Endodermal cell (in vitro differentiated cells): ENCODE measurements around the gene DCTD. TPM values are rescaled to one million over a fixed set of nuclear protein-coding genes. Genes with fewer than 3 reads are reported as not detected.

Experiments used
- DNase-seq: peaks from one replicate; pipeline ENCODE4 v3.0.0-alpha.2; 2017
- H3K27ac ChIP-seq: 2 replicates; pipeline ENCODE4 v1.5.1; 2013; ENCODE audit warnings: mild to moderate bottlenecking, low read depth, low read length, moderate library complexity
- H3K27me3 ChIP-seq: 2 replicates; pipeline ENCODE4 v1.6.1; 2013; ENCODE audit warnings: mild to moderate bottlenecking, low read length, moderate library complexity; ENCODE audit not compliant: insufficient read depth, control insufficient read depth, poor library complexity, severe bottlenecking
- H3K36me3 ChIP-seq: 2 replicates; pipeline ENCODE4 v1.7.0; 2013; ENCODE audit warnings: mild to moderate bottlenecking, low read length, moderate library complexity; ENCODE audit not compliant: control insufficient read depth, insufficient read depth
- H3K4me1 ChIP-seq: one replicate; pipeline ENCODE4 v1.7.0; 2013; ENCODE audit warnings: low read length; ENCODE audit not compliant: control insufficient read depth, insufficient read depth
- H3K4me3 ChIP-seq: 2 replicates; pipeline ENCODE4 v1.5.1; 2013; ENCODE audit warnings: mild to moderate bottlenecking, low read length, moderate library complexity
- H3K9ac ChIP-seq: 2 replicates; pipeline ENCODE4 v1.6.1; 2013; ENCODE audit warnings: mild to moderate bottlenecking, low read length, moderate library complexity; ENCODE audit not compliant: poor library complexity, severe bottlenecking; ENCODE audit errors: extremely low read depth
- H3K9me3 ChIP-seq: 2 replicates; pipeline ENCODE4 v1.6.1; 2013; ENCODE audit warnings: mild to moderate bottlenecking, low read length, moderate library complexity; ENCODE audit not compliant: control insufficient read depth
- H3K27ac Mint-ChIP-seq: 2 replicates; pipeline ENCODE4 v1.8.0; 2020; ENCODE audit warnings: mixed read lengths
- H3K27me3 Mint-ChIP-seq: 2 replicates; pipeline ENCODE4 v1.8.0; 2021; ENCODE audit warnings: mild to moderate bottlenecking, mixed read lengths; ENCODE audit not compliant: insufficient read depth
- H3K36me3 Mint-ChIP-seq: 2 replicates; pipeline ENCODE4 v1.8.0; 2020; ENCODE audit warnings: low read depth, mixed read lengths
- H3K4me1 Mint-ChIP-seq: 2 replicates; pipeline ENCODE4 v1.8.0; 2020; ENCODE audit warnings: mixed read lengths
- H3K4me3 Mint-ChIP-seq: 2 replicates; pipeline ENCODE4 v1.8.0; 2020; ENCODE audit warnings: mild to moderate bottlenecking, moderate library complexity, mixed read lengths
- H3K9me3 Mint-ChIP-seq: 2 replicates; pipeline ENCODE4 v1.8.0; 2020; ENCODE audit warnings: mild to moderate bottlenecking, mixed read lengths
- WGBS, 2 experiments: methylation state at CpG; one replicate each; pipeline versions ENCODE4 v1.1.5 to v1.1.7; 2013; ENCODE audit warnings: missing lambda C conversion rate in 2 of 2, mixed read lengths in 1 of 2; ENCODE audit not compliant: insufficient coverage in 1 of 2, insufficient read length in 1 of 2; 5-methylcytosine and 5-hydroxymethylcytosine counted together
- total RNA-seq, 2 donors: library from RNA; stranded (reverse); fragmentation: NEBNext Ultra II Directional in 1 of 2; extraction: Animal tissue kit (Norgen Biotek cat#: 25700) in 1 of 2; gene quantifications; 2 replicates in 1 of 2; 3 replicates in 1 of 2; pipeline ENCODE4 v1.2.1, GENCODE V29; 2021
- TF ChIP-seq, protein P1 (sequence below): fragments of 200-600 bp; sonication (generic); conservative IDR thresholded peaks from 2 replicates; pipeline ENCODE4 v1.5.0; 2021; ENCODE audit warnings: antibody characterized with exemption, mild to moderate bottlenecking

The DCTD gene
- total RNA-seq, 2 donors from 2014 or later: 104 to 111 TPM

DNA sequence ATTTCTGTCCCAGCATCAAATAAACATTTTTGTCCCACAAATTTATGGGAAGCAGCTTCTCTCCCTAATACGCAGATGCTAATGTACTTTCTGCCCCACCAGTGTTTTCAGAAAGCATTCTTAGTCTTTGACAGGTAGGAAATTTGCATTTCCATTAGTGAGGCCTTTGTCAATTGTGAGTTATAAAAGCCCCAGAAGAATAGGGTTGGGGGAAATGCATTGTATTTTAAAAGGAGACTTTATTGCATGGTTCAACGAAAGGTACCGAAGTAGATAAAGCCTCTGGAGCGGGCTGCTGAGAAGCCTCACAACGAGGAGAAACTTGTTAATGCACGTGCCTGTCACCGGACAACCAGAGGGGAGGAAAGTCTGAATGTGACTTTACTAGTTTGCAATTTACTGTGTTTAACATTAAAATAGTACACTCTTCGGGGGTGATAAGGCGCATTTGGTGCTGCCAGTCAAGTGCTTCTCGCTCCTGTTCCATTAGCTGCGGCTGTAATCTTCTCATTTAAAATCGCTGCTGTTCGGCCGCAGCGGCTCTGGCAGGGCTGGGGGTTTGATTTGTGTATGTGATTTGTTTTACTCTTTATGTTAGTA lies 63.4 kb downstream of the DCTD start:
- Histone ChIP-seq H3K27me3 (no peaks in the 10 kb centered on the region), H3K27ac (no peak overlapping the region), H3K4me1 (no peaks in the 10 kb centered on the region), H3K9me3 (peaks cover 14% of the 10 kb centered on the region), H3K36me3 (no peaks in the 10 kb centered on the region), H3K4me3 (no peak overlapping the region), H3K9ac (no peak overlapping the region)
- no peak for DNase-seq
- Mint-ChIP-seq H3K4me1 (no peaks in the 10 kb centered on the region), H3K9me3 (peaks cover 29% of the 10 kb centered on the region), H3K4me3 (no peak overlapping the region), H3K27me3 (peaks cover 2% of the 10 kb centered on the region), H3K36me3 (no peaks in the 10 kb centered on the region), H3K27ac (no peak overlapping the region)
- TF ChIP-seq, protein P1, sequence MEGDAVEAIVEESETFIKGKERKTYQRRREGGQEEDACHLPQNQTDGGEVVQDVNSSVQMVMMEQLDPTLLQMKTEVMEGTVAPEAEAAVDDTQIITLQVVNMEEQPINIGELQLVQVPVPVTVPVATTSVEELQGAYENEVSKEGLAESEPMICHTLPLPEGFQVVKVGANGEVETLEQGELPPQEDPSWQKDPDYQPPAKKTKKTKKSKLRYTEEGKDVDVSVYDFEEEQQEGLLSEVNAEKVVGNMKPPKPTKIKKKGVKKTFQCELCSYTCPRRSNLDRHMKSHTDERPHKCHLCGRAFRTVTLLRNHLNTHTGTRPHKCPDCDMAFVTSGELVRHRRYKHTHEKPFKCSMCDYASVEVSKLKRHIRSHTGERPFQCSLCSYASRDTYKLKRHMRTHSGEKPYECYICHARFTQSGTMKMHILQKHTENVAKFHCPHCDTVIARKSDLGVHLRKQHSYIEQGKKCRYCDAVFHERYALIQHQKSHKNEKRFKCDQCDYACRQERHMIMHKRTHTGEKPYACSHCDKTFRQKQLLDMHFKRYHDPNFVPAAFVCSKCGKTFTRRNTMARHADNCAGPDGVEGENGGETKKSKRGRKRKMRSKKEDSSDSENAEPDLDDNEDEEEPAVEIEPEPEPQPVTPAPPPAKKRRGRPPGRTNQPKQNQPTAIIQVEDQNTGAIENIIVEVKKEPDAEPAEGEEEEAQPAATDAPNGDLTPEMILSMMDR: no peak
- 93 to 94% methylated on average over 14 to 15 of the region's 15 CpGs for WGBS, 2 experiments

DNA sequence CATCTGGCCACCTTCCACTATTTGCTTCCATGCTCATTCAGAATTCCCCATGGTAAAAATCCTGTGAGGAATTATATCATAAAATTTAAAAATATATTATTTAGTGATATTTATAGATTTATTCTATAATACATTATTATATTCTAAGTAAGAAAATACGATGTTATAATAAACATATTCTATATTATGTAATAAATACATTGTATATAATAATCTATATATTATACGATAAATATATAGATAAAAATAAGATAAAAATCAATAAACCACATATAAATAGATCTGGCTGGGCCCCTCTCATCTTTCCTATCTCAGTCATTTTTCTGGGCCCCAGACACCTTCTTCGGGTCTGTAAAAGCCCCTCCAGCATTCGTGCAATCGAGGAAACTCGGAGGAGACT lies 68.5 kb downstream of the DCTD start:
- WGBS, 2 experiments: 93 to 100% methylated on average over 1 to 4 of the region's 6 CpGs
- Mint-ChIP-seq H3K27ac (no peak overlapping the region), H3K36me3 (no peaks in the 10 kb centered on the region), H3K27me3 (peaks cover 2% of the 10 kb centered on the region), H3K4me3 (no peak overlapping the region), H3K9me3 (peaks cover 12% of the 10 kb centered on the region), H3K4me1 (peaks cover 9% of the 10 kb centered on the region)
- Histone ChIP-seq H3K4me1 (peaks cover 8% of the 10 kb centered on the region), H3K9ac (no peak overlapping the region), H3K27me3 (no peaks in the 10 kb centered on the region), H3K4me3 (no peak overlapping the region), H3K27ac (no peak overlapping the region), H3K36me3 (no peaks in the 10 kb centered on the region), H3K9me3 (peaks cover 10% of the 10 kb centered on the region)
- TF ChIP-seq, protein P1: no peak
- no peak for DNase-seq

DNA sequence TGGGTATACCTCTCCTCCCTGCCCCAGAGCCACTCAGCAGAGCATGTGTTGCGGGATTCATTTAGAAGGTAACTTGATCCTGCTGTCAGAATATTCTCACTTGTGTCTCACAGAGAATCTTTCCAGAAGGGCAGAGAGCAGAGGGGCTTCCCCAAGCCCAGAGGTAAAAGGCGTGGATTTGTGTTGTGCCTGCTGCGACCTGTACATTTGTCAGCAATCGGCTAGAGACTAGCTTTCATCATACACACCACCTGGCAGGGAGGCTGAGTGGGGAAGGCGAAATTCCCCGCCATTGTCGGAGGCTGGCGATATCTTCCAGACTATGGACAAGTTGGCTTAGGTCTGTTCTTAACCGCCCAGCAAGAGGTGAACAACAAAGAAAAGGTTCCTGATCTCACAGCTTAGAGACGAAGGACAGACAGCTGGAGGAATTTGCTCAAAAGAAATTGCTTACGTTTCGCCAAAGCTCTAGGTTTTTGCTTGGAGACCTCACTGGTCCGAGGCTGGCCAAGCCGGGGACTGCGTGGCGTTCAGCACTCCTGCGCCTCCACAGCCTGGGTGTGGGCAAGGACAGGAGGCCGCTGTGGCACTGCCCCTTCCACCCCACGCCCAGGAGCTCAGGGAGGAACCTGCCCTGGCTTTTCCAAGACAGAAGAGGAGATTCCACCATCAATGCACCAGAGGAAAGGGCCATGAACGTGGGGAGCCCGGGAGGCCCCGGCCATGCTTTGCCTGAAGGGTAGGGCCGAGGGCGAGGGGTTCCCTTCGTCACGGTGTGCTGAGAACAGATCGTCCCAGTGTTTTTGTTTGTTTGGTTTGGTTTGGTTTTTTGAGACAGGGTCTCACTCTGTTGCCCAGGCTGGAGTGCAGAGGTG lies 69.4 kb downstream of the DCTD start:
- peaks cover 10% of the 10 kb centered on the region for H3K4me1 Mint-ChIP-seq
- Histone ChIP-seq H3K27ac (no peak overlapping the region), H3K27me3 (no peaks in the 10 kb centered on the region), H3K4me3 (no peak overlapping the region), H3K9ac (no peak overlapping the region), H3K9me3 (peaks cover 2% of the 10 kb centered on the region), H3K4me1 (peaks cover 8% of the 10 kb centered on the region), H3K36me3 (no peaks in the 10 kb centered on the region)
- H3K36me3 Mint-ChIP-seq: no peaks in the 10 kb centered on the region
- WGBS, 2 experiments: 95 to 96% methylated on average over 17 to 27 of the region's 27 CpGs
- TF ChIP-seq, protein P1: no peak
- DNase-seq: no peak
- no peak overlapping the region for H3K4me3 Mint-ChIP-seq
- H3K9me3 Mint-ChIP-seq: peaks cover 4% of the 10 kb centered on the region
- H3K27ac Mint-ChIP-seq: no peak overlapping the region
- peaks cover 2% of the 10 kb centered on the region for H3K27me3 Mint-ChIP-seq
